Measurements from ENCODE around the gene ITPR2. TPM values are rescaled to one million over a fixed set of nuclear protein-coding genes. Genes with fewer than 3 reads are reported as not detected.

The ITPR2 gene
- total and polyA plus RNA-seq, 5 experiments from 2014 or later, result 4.6 to 45.9 (median 9.6) TPM

GRCh38 chr12:26580619-26581018 is 252.4 kb downstream of the ITPR2 start:
- ATAC-seq (no peak), DNase-seq (no peak)
- peaks cover 7 to 15% (median 13%) of the 10 kb centered on the region in 4 donors for H3K4me1 Mint-ChIP-seq
- H3K27ac Mint-ChIP-seq, result peak overlapping the region in 1 of 10 donors; percentile 21
- H3K36me3 Mint-ChIP-seq, result peaks cover 9 to 47% (median 39%) of the 10 kb centered on the region in 3 donors
- no peak overlapping the region for H3K4me3 Mint-ChIP-seq
- no peaks in the 10 kb centered on the region for H3K9me3 Mint-ChIP-seq
- no peaks in the 10 kb centered on the region for H3K27me3 Mint-ChIP-seq
- POLR2A ChIA-PET, result no interaction called here

- Mint-ChIP-seq H3K27ac (peak overlapping the region in 6 of 10 donors; percentile 1 to 83 (median 33)), H3K9me3 (no peaks in the 10 kb centered on the region), H3K36me3 (peaks cover 21 to 76% (median 59%) of the 10 kb centered on the region in 3 donors), H3K27me3 (no peaks in the 10 kb centered on the region), H3K4me1 (peaks cover 11 to 16% (median 13%) of the 10 kb centered on the region in 4 donors), H3K4me3 (peak overlapping the region in 3 of 10 donors; percentile 16 to 55 (median 27))
- POLR2A ChIA-PET, result no interaction called here
- no peak for DNase-seq
- no peak for ATAC-seq
Observed at GRCh38 chr12:26576266-26576665, 256.7 kb downstream of the ITPR2 start.

- Mint-ChIP-seq H3K36me3 (peaks cover 18 to 67% (median 42%) of the 10 kb centered on the region in 3 donors), H3K27me3 (no peaks in the 10 kb centered on the region), H3K4me1 (peaks cover 11 to 16% (median 13%) of the 10 kb centered on the region in 4 donors), H3K27ac (peak overlapping the region in 2 of 10 donors; percentile 9), H3K9me3 (no peaks in the 10 kb centered on the region), H3K4me3 (no peak overlapping the region)
- no peak for ATAC-seq
- POLR2A ChIA-PET, result no interaction called here
- no peak for DNase-seq
Observed at GRCh38 chr12:26573225-26573909, 259.6 kb downstream of the ITPR2 start.

GRCh38 chr12:26572137-26572536 is 260.9 kb downstream of the ITPR2 start:
- Mint-ChIP-seq H3K36me3 (peaks cover 12 to 60% (median 36%) of the 10 kb centered on the region in 3 donors), H3K27ac (no peak overlapping the region), H3K4me1 (peaks cover 9 to 13% (median 12%) of the 10 kb centered on the region in 4 donors), H3K4me3 (no peak overlapping the region), H3K9me3 (no peaks in the 10 kb centered on the region), H3K27me3 (no peaks in the 10 kb centered on the region)
- POLR2A ChIA-PET, result no interaction called here
- ATAC-seq (no peak), DNase-seq (no peak)

- POLR2A ChIA-PET, result no interaction called here
- ATAC-seq, result no peak
- Mint-ChIP-seq H3K27me3 (no peaks in the 10 kb centered on the region), H3K36me3 (peaks cover 12 to 56% (median 37%) of the 10 kb centered on the region in 3 donors), H3K4me1 (peaks cover 5 to 7% (median 7%) of the 10 kb centered on the region in 4 donors), H3K4me3 (no peak overlapping the region), H3K27ac (no peak overlapping the region), H3K9me3 (no peaks in the 10 kb centered on the region)
- DNase-seq, result no peak
Observed at GRCh38 chr12:26571560-26571959, 261.4 kb downstream of the ITPR2 start.

GRCh38 chr12:26567126-26567525 is 265.9 kb downstream of the ITPR2 start:
- DNase-seq (no peak), ATAC-seq (no peak)
- no peaks in the 10 kb centered on the region for H3K27me3 Mint-ChIP-seq
- H3K4me1 Mint-ChIP-seq, result peaks cover 0 to 2% (median 0%) of the 10 kb centered on the region in 4 donors
- no peak overlapping the region for H3K4me3 Mint-ChIP-seq
- no peaks in the 10 kb centered on the region for H3K9me3 Mint-ChIP-seq
- H3K27ac Mint-ChIP-seq, result peak overlapping the region in 1 of 10 donors; percentile 20
- H3K36me3 Mint-ChIP-seq, result peaks cover 8 to 50% (median 40%) of the 10 kb centered on the region in 3 donors
- POLR2A ChIA-PET, result no interaction called here

GRCh38 chr12:26566675-26567074 is 266.3 kb downstream of the ITPR2 start:
- H3K27me3 Mint-ChIP-seq, result no peaks in the 10 kb centered on the region
- POLR2A ChIA-PET, result no interaction called here
- peaks cover 0 to 2% (median 0%) of the 10 kb centered on the region in 4 donors for H3K4me1 Mint-ChIP-seq
- no peak overlapping the region for H3K4me3 Mint-ChIP-seq
- DNase-seq, result no peak
- no peaks in the 10 kb centered on the region for H3K9me3 Mint-ChIP-seq
- no peak for ATAC-seq
- peak overlapping the region in 2 of 10 donors; percentile 10 to 20 for H3K27ac Mint-ChIP-seq
- peaks cover 12 to 53% (median 44%) of the 10 kb centered on the region in 3 donors for H3K36me3 Mint-ChIP-seq

- Mint-ChIP-seq H3K27ac (peak overlapping the region in 1 of 10 donors; percentile 20), H3K9me3 (no peaks in the 10 kb centered on the region), H3K4me1 (peaks cover 0 to 2% (median 0%) of the 10 kb centered on the region in 4 donors), H3K27me3 (no peaks in the 10 kb centered on the region), H3K36me3 (peaks cover 12 to 49% (median 45%) of the 10 kb centered on the region in 3 donors), H3K4me3 (no peak overlapping the region)
- POLR2A ChIA-PET, result no interaction called here
- ATAC-seq (no peak), DNase-seq (no peak)
Observed at GRCh38 chr12:26566186-26566585, 266.8 kb downstream of the ITPR2 start.

- Mint-ChIP-seq H3K4me1 (peaks cover 0 to 2% (median 0%) of the 10 kb centered on the region in 4 donors), H3K9me3 (no peaks in the 10 kb centered on the region), H3K27ac (peak overlapping the region in 1 of 10 donors; percentile 3), H3K4me3 (no peak overlapping the region), H3K36me3 (peaks cover 12 to 41% (median 41%) of the 10 kb centered on the region in 3 donors), H3K27me3 (no peaks in the 10 kb centered on the region)
- POLR2A ChIA-PET, result no interaction called here
- no peak for ATAC-seq
- DNase-seq, result no peak
Observed at GRCh38 chr12:26564391-26564790, 268.6 kb downstream of the ITPR2 start.

GRCh38 chr12:26563552-26563951 is 269.4 kb downstream of the ITPR2 start:
- H3K4me1 Mint-ChIP-seq, result peaks cover 0 to 2% (median 0%) of the 10 kb centered on the region in 4 donors
- DNase-seq (no peak), ATAC-seq (no peak)
- H3K36me3 Mint-ChIP-seq, result peaks cover 12 to 41% (median 35%) of the 10 kb centered on the region in 3 donors
- no peak overlapping the region for H3K4me3 Mint-ChIP-seq
- POLR2A ChIA-PET, result no interaction called here
- no peaks in the 10 kb centered on the region for H3K9me3 Mint-ChIP-seq
- H3K27ac Mint-ChIP-seq, result no peak overlapping the region
- H3K27me3 Mint-ChIP-seq, result no peaks in the 10 kb centered on the region

GRCh38 chr12:26557326-26557725 is 275.7 kb downstream of the ITPR2 start:
- no peaks in the 10 kb centered on the region for H3K27me3 Mint-ChIP-seq
- H3K4me1 Mint-ChIP-seq, result no peaks in the 10 kb centered on the region
- DNase-seq (no peak), ATAC-seq (no peak)
- H3K9me3 Mint-ChIP-seq, result no peaks in the 10 kb centered on the region
- peaks cover 21 to 40% (median 34%) of the 10 kb centered on the region in 3 donors for H3K36me3 Mint-ChIP-seq
- H3K4me3 Mint-ChIP-seq, result no peak overlapping the region
- POLR2A ChIA-PET, result no interaction called here
- H3K27ac Mint-ChIP-seq, result no peak overlapping the region

GRCh38 chr12:26556916-26557315 is 276.1 kb downstream of the ITPR2 start:
- DNase-seq, result no peak
- Mint-ChIP-seq H3K27me3 (no peaks in the 10 kb centered on the region), H3K4me3 (no peak overlapping the region), H3K36me3 (peaks cover 17 to 39% (median 31%) of the 10 kb centered on the region in 3 donors), H3K4me1 (no peaks in the 10 kb centered on the region), H3K27ac (no peak overlapping the region), H3K9me3 (no peaks in the 10 kb centered on the region)
- ATAC-seq, result no peak
- POLR2A ChIA-PET, result no interaction called here

GRCh38 chr12:26555139-26555538 is 277.9 kb downstream of the ITPR2 start:
- DNase-seq (no peak), ATAC-seq (no peak)
- POLR2A ChIA-PET, result no interaction called here
- Mint-ChIP-seq H3K36me3 (peaks cover 21 to 47% (median 35%) of the 10 kb centered on the region in 3 donors), H3K9me3 (no peaks in the 10 kb centered on the region), H3K27me3 (no peaks in the 10 kb centered on the region), H3K4me1 (peaks cover 0 to 2% (median 0%) of the 10 kb centered on the region in 4 donors), H3K4me3 (no peak overlapping the region), H3K27ac (no peak overlapping the region)
